ENCODE results near the gene PPP1R9A. TPM values are rescaled to one million over a fixed set of nuclear protein-coding genes. Genes with fewer than 3 reads are reported as not detected.

Gene PPP1R9A
- total RNA-seq, 2 donors from 2014 or later = 22.5 to 27.7 TPM

GRCh38 chr7:95132500-95132899 lies 225.1 kb downstream of the PPP1R9A start:
- DNase-seq (no peak), ATAC-seq (no peak)
- intact Hi-C loops (cut with DNase I) = no loop called here

- ATAC-seq = no peak
- intact Hi-C loops (cut with DNase I) = no loop called here
- no peak for DNase-seq
Measured at GRCh38 chr7:95139922-95140321, 232.5 kb downstream of the PPP1R9A start.

- DNase-seq (no peak), ATAC-seq (no peak)
- intact Hi-C loops (cut with DNase I) = no loop called here
Measured at GRCh38 chr7:95141755-95142154, 234.4 kb downstream of the PPP1R9A start.

GRCh38 chr7:95144256-95144655 lies 236.9 kb downstream of the PPP1R9A start:
- DNase-seq (no peak), ATAC-seq (no peak)
- intact Hi-C loops (cut with DNase I) = no loop called here

- ATAC-seq (no peak), DNase-seq (no peak)
- intact Hi-C loops (cut with DNase I) = no loop called here
Measured at GRCh38 chr7:95155965-95156364, 248.6 kb downstream of the PPP1R9A start.

GRCh38 chr7:95157381-95157780 lies 250.0 kb downstream of the PPP1R9A start:
- DNase-seq = no peak
- no peak for ATAC-seq
- intact Hi-C loops (cut with DNase I) = no loop called here

- DNase-seq = no peak
- ATAC-seq = no peak
- intact Hi-C loops (cut with DNase I) = no loop called here
Measured at GRCh38 chr7:95169678-95170077, 262.3 kb downstream of the PPP1R9A start.

- intact Hi-C loops (cut with DNase I) = no loop called here
- no peak for DNase-seq
- ATAC-seq = no peak
Measured at GRCh38 chr7:95172420-95172819, 265.0 kb downstream of the PPP1R9A start.

GRCh38 chr7:95190515-95190914 lies 283.1 kb downstream of the PPP1R9A start:
- DNase-seq (no peak), ATAC-seq (no peak)
- intact Hi-C loops (cut with DNase I) = no loop called here

- DNase-seq (no peak), ATAC-seq (no peak)
- intact Hi-C loops (cut with DNase I) = no loop called here
Measured at GRCh38 chr7:95191795-95192194, 284.4 kb downstream of the PPP1R9A start.

GRCh38 chr7:95198863-95199262 lies 291.5 kb downstream of the PPP1R9A start:
- intact Hi-C loops (cut with DNase I) = loop anchor here in 1 of 2 donors (5.0 kb wide), 1 partner anchor 747 kb away; no protein-coding TSS in a partner anchor
- DNase-seq (no peak), ATAC-seq (no peak)

GRCh38 chr7:95199779-95200558 lies 292.6 kb downstream of the PPP1R9A start:
- DNase-seq = peak; percentile 22
- intact Hi-C loops (cut with DNase I) = loop anchor here in 1 of 2 donors (5.0 kb wide), 1 partner anchor 748 kb away; no protein-coding TSS in a partner anchor
- ATAC-seq = peak; percentile 83 to 89

GRCh38 chr7:95200741-95201140 lies 293.3 kb downstream of the PPP1R9A start:
- DNase-seq (no peak), ATAC-seq (peak in 1 of 2 donors; percentile 38)
- intact Hi-C loops (cut with DNase I) = no loop called here

- no peak for ATAC-seq
- no peak for DNase-seq
Measured at GRCh38 chr7:95201727-95202126, 294.3 kb downstream of the PPP1R9A start.

GRCh38 chr7:95204618-95205017 lies 297.2 kb downstream of the PPP1R9A start:
- DNase-seq (no peak), ATAC-seq (no peak)
- intact Hi-C loops (cut with DNase I) = no loop called here

More at GRCh38 chr7:95201727-95202126, 294.3 kb downstream of the PPP1R9A start:
- intact Hi-C loops (cut with DNase I) = no loop called here

- ATAC-seq (peak in 1 of 2 donors; percentile 29), DNase-seq (no peak)
- intact Hi-C loops (cut with DNase I) = no loop called here
Measured at GRCh38 chr7:95205665-95206225, 298.4 kb downstream of the PPP1R9A start.

GRCh38 chr7:95209276-95209675 lies 301.9 kb downstream of the PPP1R9A start:
- DNase-seq (no peak), ATAC-seq (no peak)
- intact Hi-C loops (cut with DNase I) = no loop called here

- intact Hi-C loops (cut with DNase I) = no loop called here
- ATAC-seq (no peak), DNase-seq (no peak)
Measured at GRCh38 chr7:95209788-95210187, 302.4 kb downstream of the PPP1R9A start.

- ATAC-seq = peak in 1 of 2 donors; percentile 58
- no peak for DNase-seq
- intact Hi-C loops (cut with DNase I) = no loop called here
Measured at GRCh38 chr7:95213148-95213547, 305.8 kb downstream of the PPP1R9A start.

- intact Hi-C loops (cut with DNase I) = no loop called here
- DNase-seq (peak; percentile 76), ATAC-seq (peak; percentile 97 to 99)
Measured at GRCh38 chr7:95213809-95214492, 306.6 kb downstream of the PPP1R9A start.
